HG03439 (cell line): ENCODE results near the gene CADPS.

ENCODE experiments used
- ATAC-seq: cut with Tn5 transposase; IDR thresholded peaks from one replicate; pipeline ENCODE4 v1.9.1; 2021; ENCODE audit warnings: mild to moderate bottlenecking, moderate library complexity; ENCODE audit not compliant: unreplicated experiment

CADPS gene

DNA sequence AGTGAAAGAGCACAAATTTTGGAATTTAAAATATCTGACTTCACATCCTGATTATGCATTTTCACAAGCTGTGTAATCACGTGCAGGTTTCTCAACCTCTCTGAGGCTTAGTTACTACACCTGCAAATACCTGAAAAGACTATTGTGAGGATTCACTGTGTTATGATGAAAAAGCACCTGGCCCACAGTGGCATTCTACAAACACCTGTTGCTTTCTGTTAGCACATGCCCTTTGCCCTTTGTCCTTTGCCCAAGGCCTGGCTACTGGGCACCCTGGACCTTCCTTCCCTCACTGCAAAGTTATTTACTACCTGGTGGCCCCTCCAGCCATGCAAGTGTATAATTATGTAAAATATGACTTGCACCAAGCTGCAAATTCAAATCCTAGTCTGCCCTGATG, 227.5 kb downstream of the CADPS start:
- ATAC-seq: no peak

DNA sequence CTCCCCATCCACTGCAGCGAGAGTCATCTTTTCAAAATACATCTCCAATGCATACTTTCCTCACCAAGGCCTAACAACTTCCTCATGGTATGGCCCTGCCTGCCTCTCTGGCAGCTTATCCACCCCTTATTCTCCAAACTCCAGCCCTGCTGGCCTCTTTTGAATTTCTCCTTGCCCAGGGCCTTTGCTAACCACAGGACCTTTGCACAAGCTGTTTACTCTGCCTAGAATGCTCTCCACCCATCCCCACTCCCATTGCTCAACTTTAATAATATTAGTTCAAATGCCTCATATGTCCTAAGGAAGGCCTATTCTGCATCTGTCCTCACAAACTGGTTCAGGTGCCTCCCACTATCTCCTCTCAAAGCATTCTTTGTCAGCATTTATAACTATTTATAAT, 230.7 kb downstream of the CADPS start:
- no peak for ATAC-seq

DNA sequence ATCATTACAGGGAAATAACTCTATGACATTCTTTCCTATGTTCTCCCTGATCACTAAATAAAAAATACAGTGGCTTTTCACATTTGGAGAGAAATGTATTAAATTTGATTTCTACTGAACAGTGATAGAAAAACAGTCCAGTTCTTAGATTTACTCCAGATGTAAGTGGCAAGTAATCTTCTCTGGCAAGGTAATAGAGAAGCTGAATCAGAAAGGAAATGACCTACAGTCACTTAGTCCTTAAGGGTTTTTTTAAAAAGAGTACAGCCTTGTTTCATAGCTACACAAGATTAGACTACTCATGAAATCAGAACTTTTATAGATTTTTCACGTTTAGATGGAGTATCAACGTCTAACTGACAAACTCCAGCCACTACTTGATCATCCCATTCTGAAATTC, 236.9 kb downstream of the CADPS start:
- ATAC-seq: no peak

DNA sequence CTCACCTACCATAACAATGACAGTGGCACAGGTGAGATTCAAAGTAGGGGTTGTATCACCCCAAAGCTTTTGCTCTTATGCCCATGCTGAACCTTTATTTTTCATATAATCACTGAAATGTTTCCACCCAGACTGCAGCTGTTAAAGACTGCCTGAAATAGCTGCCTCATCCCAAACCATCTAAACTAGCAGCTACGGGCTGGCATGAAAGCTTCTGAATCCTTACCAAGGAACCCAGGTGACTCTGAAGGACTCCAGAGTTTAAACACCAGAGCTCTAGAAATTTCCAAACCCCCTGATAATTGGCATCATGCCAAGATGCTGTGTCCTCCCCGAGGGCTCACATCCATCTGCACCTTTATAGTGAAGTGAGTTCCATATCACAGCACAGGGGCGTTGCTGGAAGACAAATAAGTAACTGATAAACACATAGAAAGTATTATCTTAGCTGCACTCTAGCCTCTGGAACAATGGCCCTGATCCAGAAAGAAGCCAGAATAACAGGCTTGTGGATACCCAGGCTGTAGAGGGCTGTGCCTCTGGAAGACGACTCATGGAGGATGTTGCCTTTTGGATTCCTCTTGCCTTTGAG, 238.9 kb downstream of the CADPS start:
- ATAC-seq: no peak

DNA sequence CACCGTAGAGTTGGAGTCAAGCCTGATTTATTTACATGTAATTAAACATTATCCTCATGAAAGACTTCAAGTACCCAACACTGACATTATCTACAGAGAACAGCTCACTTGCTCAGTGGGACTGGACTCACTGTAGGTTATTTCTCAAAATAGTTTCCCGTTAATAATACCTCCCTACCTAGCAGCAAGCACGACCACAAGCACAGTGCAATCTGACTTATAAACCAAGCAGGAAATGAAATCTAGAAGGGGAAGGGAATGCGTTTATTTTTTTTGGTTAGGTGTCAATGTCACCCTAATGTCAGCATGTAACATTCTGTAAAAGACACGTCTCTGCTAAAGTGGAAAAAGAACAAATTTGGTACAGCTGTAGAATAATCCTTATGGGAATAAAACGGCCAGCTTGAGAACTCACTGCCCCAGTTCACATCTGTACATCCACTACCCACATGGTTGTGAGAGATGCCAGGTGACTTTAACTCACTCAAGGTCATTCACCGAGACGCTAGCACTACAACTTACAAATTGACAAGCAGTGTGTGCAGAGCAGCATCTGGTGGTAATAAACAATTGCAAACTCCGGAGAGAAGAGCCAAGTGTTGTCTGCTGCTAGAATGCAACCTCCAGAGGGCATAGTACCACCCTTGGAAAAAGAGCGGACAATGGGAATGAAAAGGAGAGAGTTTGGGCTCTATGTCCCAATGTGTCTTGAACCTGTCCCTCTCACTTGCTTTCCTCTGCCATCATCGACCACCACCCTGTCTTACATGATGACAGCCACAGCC, 242.5 kb downstream of the CADPS start:
- no peak for ATAC-seq

DNA sequence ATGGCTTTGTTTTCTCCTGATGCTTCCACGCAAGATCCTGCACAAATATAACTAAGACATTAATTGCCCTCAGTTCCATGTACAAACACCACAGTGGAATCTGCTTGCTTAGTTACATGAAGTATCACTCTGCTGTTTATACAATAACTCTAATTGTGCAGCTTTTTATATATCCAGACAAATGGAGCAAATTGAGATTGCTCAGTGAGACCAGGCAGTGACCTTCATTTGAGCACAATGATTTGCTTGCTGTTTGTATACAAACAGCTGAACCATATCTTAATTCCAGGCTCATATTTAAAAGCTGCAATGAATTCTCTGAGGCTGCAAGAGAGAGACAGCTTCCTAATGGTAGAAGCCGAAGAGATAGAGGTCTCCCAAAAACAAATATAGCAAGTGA, 243.7 kb downstream of the CADPS start:
- ATAC-seq: no peak

DNA sequence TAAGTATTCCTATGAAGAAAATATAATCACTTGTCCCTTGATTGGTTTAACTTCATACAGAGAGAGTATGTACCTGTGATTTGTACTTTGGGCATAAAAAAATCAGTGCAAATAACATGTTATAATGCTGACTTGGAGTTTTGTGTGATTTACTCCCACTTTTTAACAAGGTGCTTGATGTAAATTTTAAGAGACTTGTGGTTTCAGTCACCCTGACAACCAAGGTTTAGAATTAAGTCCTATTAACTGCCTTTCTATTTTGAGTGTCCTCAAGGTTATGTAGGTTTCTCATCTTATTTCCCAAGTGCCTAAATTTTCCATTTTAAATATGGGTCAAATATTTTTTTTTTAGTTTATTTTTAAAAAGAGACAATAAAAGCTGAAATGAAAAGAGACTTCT, 244.6 kb downstream of the CADPS start:
- no peak for ATAC-seq

DNA sequence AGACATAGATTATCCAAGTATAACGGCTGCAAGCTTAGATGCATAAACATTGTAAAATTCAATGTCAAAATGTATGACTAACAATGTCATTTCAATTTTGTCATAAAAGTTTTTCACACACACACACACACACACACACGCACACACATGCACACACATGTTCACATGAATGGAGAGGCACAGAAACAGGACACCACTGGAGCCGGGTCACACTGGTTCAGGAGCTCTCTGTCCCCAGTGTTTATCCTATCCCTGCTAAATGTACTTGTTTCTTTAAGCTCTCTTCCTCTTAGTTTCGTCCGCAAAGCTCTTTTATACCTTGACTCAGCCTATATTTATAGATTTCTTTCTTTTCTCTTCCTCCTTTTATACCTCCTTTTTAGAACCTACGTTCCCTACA, 249.9 kb downstream of the CADPS start:
- ATAC-seq: no peak

DNA sequence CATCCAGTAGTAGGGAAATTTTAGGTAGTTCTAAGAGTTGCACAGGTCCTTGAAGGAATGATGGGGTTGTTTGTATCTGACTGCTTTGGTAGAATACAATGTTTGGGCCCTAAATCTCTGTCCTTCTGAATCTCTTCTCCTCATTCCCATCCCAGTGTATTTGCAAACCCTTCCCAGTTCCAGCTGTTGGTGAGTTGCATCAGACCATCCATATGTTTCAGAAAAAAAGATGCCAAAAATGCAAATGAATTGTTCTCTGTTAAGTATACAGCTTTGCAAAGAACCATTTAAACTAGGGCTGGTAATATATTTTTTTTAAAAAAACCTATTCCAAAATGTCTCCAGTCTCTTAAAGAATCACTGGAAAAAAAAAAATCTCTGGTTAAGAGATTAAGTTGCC, 251.0 kb downstream of the CADPS start:
- no peak for ATAC-seq

DNA sequence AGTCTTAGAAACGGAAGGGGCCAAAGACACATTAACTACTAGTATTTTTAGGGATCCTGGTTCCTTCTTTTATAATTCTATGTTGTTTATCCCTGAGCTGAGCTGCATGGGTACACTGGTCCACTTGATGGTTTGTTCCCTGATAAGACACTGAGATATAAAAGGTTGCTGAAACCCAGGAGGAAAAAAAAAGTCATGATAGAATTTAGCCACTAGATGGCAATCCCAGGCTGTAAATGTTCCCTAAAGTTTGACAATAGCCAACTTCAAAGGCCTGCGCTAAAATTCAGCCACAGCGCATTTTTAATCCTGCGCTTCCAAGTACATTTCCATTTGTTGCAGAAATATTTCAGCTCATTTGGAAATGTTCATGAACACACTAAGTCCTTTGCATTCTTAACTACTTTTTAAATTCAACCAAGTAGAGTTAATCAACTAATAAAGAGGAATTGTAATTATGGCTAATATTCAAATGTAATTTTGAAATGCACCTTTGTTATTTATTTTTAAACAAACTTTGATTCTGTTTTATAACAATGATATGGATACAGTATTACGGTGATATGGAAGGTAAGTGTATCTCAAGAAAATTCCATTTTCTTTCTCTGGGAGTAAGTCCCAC, 252.6 kb downstream of the CADPS start:
- no peak for ATAC-seq

DNA sequence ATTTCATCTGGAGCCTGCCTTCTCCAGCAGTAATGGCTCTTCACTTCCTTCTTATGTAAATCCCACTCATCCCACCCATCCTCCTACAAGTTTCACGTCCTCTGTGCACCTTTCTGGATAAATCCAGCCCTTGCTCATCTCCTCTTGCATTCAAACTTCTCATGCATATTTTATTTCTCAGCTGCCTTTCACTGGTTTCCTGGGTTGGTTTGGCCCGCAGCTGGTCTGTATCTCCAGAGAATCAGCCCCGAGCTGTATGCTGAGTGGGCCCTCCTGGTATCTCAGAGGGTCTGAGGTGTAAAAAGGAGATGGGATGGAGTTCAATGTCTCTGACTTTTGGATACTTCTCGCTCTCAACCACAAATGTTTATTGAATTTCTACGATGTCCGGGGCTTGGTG, 253.3 kb downstream of the CADPS start:
- ATAC-seq: no peak

DNA sequence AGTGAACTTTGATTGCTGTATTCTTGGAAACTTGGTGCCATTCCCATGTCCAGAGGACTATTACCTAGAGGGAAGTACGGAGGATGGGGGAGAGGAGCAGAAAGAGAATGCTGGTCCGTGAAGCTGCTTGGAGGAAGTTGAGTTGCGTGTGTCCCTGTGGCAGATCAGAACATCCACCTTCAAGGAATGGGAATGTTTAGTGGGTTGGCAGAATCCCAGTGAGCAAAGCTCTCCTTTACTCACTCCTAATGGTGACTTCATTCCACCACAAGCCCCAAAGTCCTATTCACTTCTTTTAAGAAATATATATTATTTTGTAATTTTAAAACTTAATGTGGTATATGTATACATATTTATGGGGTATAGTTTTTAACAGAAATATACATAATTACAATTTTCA, 254.0 kb downstream of the CADPS start:
- ATAC-seq: no peak

DNA sequence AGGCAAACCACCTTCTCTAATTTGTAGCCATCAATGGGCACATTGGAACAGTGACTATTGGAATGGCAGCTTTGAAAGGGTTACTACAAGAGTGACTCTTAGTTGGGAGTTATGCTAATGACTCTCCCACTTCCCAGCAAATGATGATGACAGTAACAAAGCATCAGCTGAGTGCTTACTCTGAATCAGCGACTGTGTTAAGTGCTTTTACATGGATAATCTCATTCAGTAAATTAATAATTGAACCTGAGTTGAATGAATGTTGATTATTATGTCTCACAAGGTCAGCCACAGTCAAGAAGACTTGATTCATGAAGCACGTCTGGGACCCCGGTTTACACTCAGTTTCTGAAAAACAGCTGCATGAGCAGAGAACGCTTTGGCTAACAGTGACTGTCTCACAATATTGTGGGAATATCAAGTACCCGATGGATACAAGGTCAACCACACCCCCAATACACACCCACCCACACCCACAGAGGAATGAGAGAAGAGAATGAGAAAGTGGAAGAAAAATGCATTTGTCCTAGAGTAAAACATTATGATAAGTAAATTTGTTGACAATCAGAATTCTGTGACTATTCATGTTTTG, 259.9 kb downstream of the CADPS start:
- ATAC-seq: no peak

DNA sequence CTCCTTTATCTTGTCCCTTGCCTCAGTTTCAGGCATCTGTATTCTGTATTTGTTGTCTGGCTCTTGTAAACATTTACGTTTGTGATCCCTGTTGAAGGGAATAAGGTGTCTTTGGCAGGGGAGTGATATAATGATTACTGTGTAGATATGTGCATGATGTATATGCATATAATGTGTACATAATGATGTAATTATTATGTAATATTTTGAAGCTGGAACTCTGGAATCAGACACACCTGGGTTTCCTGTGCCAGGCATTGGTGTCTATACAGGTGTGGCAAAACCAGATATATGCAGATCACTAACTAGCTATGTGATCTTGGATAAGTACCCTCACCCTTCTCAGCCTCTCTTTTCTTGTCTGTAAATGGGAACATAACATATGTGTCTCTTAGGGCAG, 260.7 kb downstream of the CADPS start:
- no peak for ATAC-seq

DNA sequence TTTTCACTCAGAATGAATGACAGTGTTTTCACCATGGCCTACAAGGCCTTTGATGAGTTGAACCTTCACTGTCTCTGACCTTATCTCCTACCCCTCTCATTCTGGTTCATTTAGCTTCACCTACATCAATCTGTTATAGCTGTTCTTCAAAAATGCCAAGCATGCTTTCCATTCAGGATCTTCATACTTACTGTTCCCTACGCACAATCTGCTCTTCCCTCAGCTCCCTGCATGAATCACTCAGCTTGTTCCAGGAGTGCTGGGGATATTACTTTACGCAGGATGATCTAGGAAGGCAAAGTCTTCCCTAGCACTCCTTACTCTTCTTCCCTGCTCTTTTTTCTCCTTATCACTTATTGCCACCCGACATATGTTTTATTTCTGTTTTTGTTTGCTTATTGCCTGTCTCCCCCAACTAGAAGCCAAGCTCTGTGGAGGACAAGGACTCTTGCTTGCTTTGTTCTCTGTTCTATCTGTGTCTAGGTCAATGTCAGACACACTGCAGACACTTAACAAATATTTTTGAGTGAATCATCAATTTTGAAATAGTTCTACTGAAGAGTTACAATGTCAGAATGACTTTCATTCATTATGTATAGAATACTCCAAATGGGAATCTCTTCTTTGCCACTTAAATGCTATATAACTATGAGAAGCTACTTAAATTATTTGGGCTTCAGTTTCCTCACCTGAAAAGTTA, 263.5 kb downstream of the CADPS start:
- no peak for ATAC-seq

DNA sequence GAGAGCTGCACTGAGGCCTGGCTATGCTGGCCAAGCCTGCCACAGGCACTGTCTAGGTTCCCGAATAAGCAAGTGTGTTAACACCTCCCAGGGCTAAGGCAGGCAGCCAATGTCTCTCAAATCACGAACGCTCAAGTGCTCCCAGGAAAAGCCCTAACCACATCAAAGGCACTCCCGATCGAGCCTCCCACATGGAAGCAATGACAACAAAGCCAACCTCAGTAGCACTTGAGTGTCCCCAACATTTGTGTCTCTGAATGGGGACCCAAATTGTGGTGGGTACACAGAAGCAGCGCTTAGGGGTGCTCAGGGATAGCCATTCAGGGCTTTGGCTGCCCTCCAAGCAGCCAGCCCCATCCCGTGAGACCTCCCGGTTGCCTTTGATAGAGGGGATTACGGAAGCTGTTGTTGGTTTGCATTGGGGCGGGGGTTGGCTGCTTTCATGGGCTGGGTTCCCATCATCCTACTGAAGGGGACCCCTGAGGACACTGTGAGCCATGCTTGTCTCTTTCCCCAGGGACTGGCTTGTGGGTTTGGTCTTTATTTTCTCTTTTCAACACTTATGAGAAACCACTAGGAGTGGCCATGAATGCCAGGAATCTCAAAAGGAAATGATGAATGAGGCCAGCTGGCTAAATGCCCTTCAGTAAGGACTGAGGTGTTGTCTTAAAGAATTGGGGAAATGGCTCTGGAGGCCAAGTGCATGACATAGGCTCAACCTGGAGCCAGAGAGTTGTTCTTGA, 267.8 kb downstream of the CADPS start:
- ATAC-seq: no peak

DNA sequence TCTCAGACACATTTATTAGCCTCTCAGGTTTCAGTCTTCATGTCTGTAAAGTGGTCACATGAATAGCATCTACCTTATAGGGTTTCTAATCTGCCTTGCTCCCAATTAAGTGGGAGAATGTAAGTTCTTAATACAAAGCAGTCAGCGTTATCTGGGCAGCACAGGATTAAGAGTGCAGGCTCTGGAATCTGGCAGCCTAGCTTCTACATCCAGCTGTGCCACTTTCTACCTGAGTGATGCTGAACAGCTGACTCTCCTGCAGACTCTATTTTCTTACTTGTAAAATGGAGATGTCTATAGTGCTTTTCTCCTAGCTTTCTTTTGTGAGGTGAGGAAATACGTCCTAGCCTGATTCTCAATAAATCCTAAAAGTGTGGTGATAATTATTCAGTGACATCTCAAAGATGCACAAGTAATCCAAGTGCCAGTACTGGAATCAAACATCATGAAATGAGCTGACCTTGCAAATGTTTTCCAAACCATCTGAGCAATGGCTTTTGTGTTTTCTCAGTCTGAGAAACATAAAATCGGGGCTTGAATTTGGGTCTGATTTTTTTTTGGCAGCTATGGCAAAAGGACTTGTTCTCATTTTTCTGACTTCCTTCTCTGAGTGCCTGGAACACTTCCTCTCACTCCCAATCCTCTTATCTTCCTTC, 269.7 kb downstream of the CADPS start:
- ATAC-seq: no peak

DNA sequence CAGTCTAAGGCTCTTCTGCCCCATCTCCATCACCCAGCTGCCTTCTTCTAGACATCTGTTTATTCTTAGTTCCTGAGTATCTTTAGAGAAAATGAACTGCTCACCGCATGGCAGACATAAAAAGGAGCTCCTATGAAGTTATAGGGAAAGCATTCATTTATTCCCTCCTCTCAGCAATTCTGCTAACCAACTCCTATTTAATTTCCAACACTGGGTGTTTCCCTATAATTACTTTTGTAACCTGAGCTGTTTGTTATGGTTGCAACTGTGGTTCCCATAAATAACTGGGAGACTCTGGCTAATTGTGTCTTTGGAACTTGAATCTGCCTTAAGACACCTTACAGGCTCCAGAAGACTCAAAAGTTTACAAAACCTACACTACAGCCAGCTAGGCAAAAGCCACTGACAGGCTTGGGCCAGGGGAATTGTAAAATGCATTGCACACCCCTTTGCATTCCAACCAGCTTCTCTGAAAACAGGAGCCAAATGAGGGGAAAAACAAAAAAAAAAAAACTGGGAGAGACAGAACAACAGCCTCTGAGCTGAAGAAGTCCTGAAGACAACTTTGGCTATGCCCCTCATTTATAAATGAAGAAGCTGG, 270.4 kb downstream of the CADPS start:
- ATAC-seq: no peak

DNA sequence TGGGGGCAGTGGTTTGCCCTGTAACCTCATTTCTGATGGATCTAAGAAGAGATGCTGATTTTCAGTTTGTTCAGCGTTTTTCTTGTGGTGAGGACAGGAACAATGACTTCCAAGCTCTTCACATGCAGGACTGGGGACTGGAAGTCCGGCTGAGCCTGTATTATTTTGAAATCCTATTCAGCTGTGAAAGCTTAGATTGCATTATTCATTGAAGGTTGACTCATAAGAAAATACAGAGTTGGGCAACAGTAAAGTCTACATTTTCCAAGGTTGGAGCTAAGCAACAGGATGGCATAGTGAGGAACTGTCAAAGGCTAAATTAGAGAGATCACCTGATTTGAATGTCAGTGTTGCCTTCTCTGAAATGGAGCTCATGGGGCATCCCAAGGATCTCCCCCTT, 270.9 kb downstream of the CADPS start:
- ATAC-seq: no peak

DNA sequence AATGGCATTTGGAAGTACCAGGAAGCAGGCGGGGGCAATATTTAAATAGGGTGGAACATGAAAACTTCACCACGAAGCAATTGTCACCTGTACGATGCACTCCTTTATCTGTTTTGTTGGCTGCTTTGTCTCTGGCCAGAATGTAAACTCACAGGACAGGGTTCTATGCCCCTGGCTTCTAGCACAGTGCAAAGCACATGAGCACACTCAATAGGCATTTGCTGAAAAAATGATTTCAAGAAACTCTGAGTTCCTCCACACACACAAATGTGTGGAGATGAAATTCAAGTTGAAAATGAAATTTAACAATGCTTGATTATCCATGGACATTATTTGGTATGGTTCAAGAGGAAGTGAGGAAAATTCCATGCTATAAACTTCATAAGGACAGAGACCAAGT, 272.2 kb downstream of the CADPS start:
- ATAC-seq: no peak
